Nephron progenitor cell (in vitro differentiated cells): ENCODE results near the gene PRR14.

Experiments
- DNase-seq: peaks from one replicate; pipeline ENCODE4 v3.0.0; 2021
- H3K27ac Mint-ChIP-seq: 2 replicates; pipeline ENCODE4 v1.8.0; 2021; ENCODE audit warnings: mild to moderate bottlenecking, moderate library complexity, mixed read lengths
- H3K27me3 Mint-ChIP-seq: 2 replicates; pipeline ENCODE4 v1.8.0; 2021; ENCODE audit warnings: mild to moderate bottlenecking, low read depth, mixed read lengths; ENCODE audit not compliant: poor library complexity
- H3K36me3 Mint-ChIP-seq: 2 replicates; pipeline ENCODE4 v1.8.0; 2021; ENCODE audit warnings: low read depth, mixed read lengths
- H3K4me1 Mint-ChIP-seq: 2 replicates; pipeline ENCODE4 v1.8.0; 2021; ENCODE audit warnings: mixed read lengths
- H3K4me3 Mint-ChIP-seq: 2 replicates; pipeline ENCODE4 v1.8.0; 2021; ENCODE audit warnings: mild to moderate bottlenecking, moderate library complexity, mixed read lengths
- H3K9me3 Mint-ChIP-seq: 2 replicates; pipeline ENCODE4 v1.8.0; 2021; ENCODE audit warnings: mild to moderate bottlenecking, moderate library complexity, mixed read lengths
- CTCF ChIP-seq: fragments of 200-600 bp; sonication (generic); IDR thresholded peaks from 2 replicates; pipeline ENCODE4 v1.5.0; 2021; ENCODE audit warnings: antibody characterized with exemption

The PRR14 gene

GRCh38 chr16:30651124-30652004 is 604 bp downstream of the PRR14 start:
- H3K9me3 Mint-ChIP-seq = no peaks in the 10 kb centered on the region
- DNase-seq = peak; percentile 61
- peaks cover 23% of the 10 kb centered on the region for H3K4me1 Mint-ChIP-seq
- peaks cover 22% of the 10 kb centered on the region for H3K27me3 Mint-ChIP-seq
- peak overlapping the region; percentile 98 for H3K27ac Mint-ChIP-seq
- TF ChIP-seq CTCF = peak; percentile 51
- H3K36me3 Mint-ChIP-seq = peaks cover 17% of the 10 kb centered on the region
- H3K4me3 Mint-ChIP-seq = peak overlapping the region; percentile 98

- Mint-ChIP-seq H3K27ac (peak overlapping the region; percentile 5), H3K27me3 (peaks cover 16% of the 10 kb centered on the region), H3K36me3 (peaks cover 19% of the 10 kb centered on the region), H3K4me1 (peaks cover 25% of the 10 kb centered on the region), H3K4me3 (peak overlapping the region; percentile 87), H3K9me3 (no peaks in the 10 kb centered on the region)
- DNase-seq = no peak
- TF ChIP-seq CTCF = no peak
Observed at GRCh38 chr16:30652005-30652296, 1.2 kb downstream of the PRR14 start.

DNA sequence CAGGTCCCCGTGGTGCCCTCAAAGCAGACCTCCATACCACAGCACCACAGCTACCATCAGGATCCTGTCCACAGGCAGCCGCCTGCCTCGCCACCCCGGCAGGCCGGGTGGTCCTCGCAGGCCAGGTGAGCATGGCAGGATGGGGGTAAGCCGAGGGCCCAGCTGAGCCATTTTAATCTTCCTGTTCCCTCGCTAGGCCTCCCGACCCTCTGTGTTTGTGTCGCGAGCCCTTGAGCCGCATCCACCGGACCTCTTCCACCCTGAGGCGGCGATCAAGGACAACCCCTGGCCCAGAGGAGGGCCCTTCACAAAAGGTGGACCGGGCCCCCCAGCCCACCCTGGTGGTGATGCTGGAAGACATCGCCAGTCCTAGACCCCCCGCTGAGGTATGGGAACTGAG is 2.0 kb downstream of the PRR14 start:
- no peak for DNase-seq
- Mint-ChIP-seq H3K36me3 (peaks cover 19% of the 10 kb centered on the region), H3K4me3 (peak overlapping the region; percentile 87), H3K27ac (no peak overlapping the region), H3K9me3 (no peaks in the 10 kb centered on the region), H3K4me1 (peaks cover 33% of the 10 kb centered on the region), H3K27me3 (peaks cover 11% of the 10 kb centered on the region)
- no peak for TF ChIP-seq CTCF

GRCh38 chr16:30654856-30655255 is 4.1 kb downstream of the PRR14 start:
- DNase-seq = no peak
- peaks cover 19% of the 10 kb centered on the region for H3K36me3 Mint-ChIP-seq
- H3K27ac Mint-ChIP-seq = no peak overlapping the region
- no peak overlapping the region for H3K4me3 Mint-ChIP-seq
- no peaks in the 10 kb centered on the region for H3K9me3 Mint-ChIP-seq
- peaks cover 33% of the 10 kb centered on the region for H3K4me1 Mint-ChIP-seq
- no peaks in the 10 kb centered on the region for H3K27me3 Mint-ChIP-seq
- TF ChIP-seq CTCF = no peak

- no peak for DNase-seq
- H3K9me3 Mint-ChIP-seq = no peaks in the 10 kb centered on the region
- peaks cover 25% of the 10 kb centered on the region for H3K36me3 Mint-ChIP-seq
- H3K27me3 Mint-ChIP-seq = peaks cover 2% of the 10 kb centered on the region
- H3K4me3 Mint-ChIP-seq = no peak overlapping the region
- no peak overlapping the region for H3K27ac Mint-ChIP-seq
- peaks cover 38% of the 10 kb centered on the region for H3K4me1 Mint-ChIP-seq
- no peak for TF ChIP-seq CTCF
Observed at GRCh38 chr16:30655815-30656347, 5.1 kb downstream of the PRR14 start.

DNA sequence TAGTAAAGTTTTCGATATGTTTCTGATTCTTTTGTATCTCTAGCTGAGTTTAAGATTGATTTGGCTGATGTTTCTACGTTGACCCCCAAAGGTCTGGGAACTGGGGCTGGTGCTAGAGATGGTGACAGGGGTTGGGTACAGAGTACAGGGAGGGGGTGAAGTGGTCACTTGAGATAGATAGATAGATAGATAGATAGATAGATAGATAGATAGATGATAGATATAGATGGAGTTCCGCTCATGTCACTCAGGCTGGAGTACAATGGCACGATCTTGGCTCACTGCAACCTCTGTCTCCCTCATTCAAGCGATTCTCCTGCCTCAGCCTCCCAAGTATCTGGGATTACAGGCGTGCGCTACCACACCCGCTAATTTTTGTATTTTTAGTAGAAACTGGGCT is 5.6 kb downstream of the PRR14 start:
- no peaks in the 10 kb centered on the region for H3K9me3 Mint-ChIP-seq
- H3K27me3 Mint-ChIP-seq = peaks cover 2% of the 10 kb centered on the region
- peaks cover 30% of the 10 kb centered on the region for H3K36me3 Mint-ChIP-seq
- DNase-seq = no peak
- H3K4me1 Mint-ChIP-seq = peaks cover 40% of the 10 kb centered on the region
- H3K27ac Mint-ChIP-seq = peak overlapping the region; percentile 91
- TF ChIP-seq CTCF = no peak
- H3K4me3 Mint-ChIP-seq = no peak overlapping the region
